ENCODE measurements around the gene TPPP2. TPM values are rescaled to one million over a fixed set of nuclear protein-coding genes. Genes with fewer than 3 reads are reported as not detected.

The TPPP2 gene
- total and polyA plus RNA-seq, 9 of the 15 experiments (the other 6 are each of a cell fraction or from before 2014, with no cell fraction given) = 0.18 TPM; not detected in 8

DNA sequence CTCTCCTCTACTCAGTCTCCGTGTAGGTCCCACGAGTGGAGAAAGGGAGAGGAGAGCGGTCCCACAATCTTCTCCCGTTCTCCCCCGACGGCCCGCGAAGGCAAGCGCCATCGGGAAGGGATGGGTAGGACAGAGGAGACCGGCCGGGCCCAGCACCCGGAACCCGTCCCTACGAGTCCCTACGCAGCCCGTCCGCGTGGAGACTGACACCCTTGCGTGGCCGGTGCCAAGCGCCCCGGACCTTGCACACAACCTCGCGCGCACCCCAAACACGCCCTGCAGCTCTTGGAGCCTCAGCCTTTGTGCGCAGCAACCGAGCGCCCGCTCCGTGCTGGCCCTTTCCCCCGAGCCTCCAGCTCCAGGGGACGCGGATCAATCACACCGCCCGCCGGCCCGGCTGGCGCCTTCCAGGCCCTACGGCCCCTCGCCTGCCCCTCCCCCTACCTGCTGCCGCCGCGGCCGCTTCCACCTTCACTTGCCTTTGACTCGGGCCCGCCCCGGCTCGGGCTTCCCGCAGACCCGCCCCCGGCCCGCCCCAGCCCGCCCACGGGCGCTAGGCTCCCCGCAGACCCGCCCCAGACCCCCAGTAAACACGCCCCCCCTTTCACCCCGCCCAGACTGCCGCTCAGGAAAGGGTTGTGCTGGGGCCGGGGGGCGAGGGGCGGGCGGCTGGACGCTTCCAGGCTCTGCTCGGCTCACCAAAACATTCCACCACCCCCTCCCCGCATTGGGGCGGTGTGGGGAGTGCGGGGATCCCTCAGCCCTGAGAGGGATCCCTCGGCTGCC lies 5.2 kb upstream of the TPPP2 start, which contains the start of gene NDRG2 (continued):
- TF ChIP-seq POLR2G (IDR thresholded peaks at IDR 0.05; ENCODE audit: low read depth, low read length) (peak; percentile 87), ZNF274 (IDR thresholded peaks at IDR 0.05; ENCODE audit: borderline replicate concordance, low read depth, low read length) (no peak), ZNF766 (CRISPR knock-in tag; conservative IDR thresholded peaks at IDR 0.05) (no peak), MYC (IDR thresholded peaks at IDR 0.05; ENCODE audit: low read depth, low read length) (peak; percentile 53; the same call in 1 of the 2 replicates), MYC (CRISPR knock-in tag; IDR thresholded peaks at IDR 0.05; ENCODE audit: borderline replicate concordance, low read depth) (no peak; the same call in 1 of the 2 replicates), E2F3 (CRISPR knock-in tag; IDR thresholded peaks at IDR 0.05) (no peak), SMAD4 (CRISPR knock-in tag; conservative IDR thresholded peaks at IDR 0.05) (peak; percentile 73), ZNF699 (CRISPR knock-in tag; IDR thresholded peaks at IDR 0.05; ENCODE audit: insufficient replicate concordance) (no peak), PTBP1 (IDR thresholded peaks at IDR 0.05; ENCODE audit: low read depth, low read length) (no peak), CHCHD3 (CRISPR knock-in tag; IDR thresholded peaks at IDR 0.05) (no peak), HDAC8 (tag; IDR thresholded peaks at IDR 0.05) (no peak), MEF2D (tag; conservative IDR thresholded peaks at IDR 0.05; ENCODE audit: low read depth) (no peak), STAT5B (CRISPR knock-in tag; IDR thresholded peaks at IDR 0.05) (no peak), ZBTB8A (IDR thresholded peaks at IDR 0.05; ENCODE audit: partially characterized antibody) (no peak), HNRNPUL1 (IDR thresholded peaks at IDR 0.05; ENCODE audit: low read length) (no peak), SAP30 (IDR thresholded peaks at IDR 0.05; ENCODE audit: borderline replicate concordance, insufficient read depth, low read depth, low read length, poor library complexity, severe bottlenecking) (peak; percentile 38), MTA1 (IDR thresholded peaks at IDR 0.05; ENCODE audit: borderline replicate concordance) (no peak)
- TF ChIP-seq, protein P1, sequence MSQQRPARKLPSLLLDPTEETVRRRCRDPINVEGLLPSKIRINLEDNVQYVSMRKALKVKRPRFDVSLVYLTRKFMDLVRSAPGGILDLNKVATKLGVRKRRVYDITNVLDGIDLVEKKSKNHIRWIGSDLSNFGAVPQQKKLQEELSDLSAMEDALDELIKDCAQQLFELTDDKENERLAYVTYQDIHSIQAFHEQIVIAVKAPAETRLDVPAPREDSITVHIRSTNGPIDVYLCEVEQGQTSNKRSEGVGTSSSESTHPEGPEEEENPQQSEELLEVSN (IDR thresholded peaks at IDR 0.05; ENCODE audit: borderline replicate concordance in 1 of 2, extremely low read depth in 1 of 2, insufficient read depth in 1 of 2, insufficient read length in 1 of 2, low read depth in 1 of 2, low read length in 1 of 2, poor library complexity in 1 of 2, severe bottlenecking in 1 of 2) = peak in 1 of 2 experiments; percentile 42
- TF ChIP-seq, protein P2, sequence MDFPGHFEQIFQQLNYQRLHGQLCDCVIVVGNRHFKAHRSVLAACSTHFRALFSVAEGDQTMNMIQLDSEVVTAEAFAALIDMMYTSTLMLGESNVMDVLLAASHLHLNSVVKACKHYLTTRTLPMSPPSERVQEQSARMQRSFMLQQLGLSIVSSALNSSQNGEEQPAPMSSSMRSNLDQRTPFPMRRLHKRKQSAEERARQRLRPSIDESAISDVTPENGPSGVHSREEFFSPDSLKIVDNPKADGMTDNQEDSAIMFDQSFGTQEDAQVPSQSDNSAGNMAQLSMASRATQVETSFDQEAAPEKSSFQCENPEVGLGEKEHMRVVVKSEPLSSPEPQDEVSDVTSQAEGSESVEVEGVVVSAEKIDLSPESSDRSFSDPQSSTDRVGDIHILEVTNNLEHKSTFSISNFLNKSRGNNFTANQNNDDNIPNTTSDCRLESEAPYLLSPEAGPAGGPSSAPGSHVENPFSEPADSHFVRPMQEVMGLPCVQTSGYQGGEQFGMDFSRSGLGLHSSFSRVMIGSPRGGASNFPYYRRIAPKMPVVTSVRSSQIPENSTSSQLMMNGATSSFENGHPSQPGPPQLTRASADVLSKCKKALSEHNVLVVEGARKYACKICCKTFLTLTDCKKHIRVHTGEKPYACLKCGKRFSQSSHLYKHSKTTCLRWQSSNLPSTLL (IDR thresholded peaks at IDR 0.05) = no peak
- TF ChIP-seq, protein P3, sequence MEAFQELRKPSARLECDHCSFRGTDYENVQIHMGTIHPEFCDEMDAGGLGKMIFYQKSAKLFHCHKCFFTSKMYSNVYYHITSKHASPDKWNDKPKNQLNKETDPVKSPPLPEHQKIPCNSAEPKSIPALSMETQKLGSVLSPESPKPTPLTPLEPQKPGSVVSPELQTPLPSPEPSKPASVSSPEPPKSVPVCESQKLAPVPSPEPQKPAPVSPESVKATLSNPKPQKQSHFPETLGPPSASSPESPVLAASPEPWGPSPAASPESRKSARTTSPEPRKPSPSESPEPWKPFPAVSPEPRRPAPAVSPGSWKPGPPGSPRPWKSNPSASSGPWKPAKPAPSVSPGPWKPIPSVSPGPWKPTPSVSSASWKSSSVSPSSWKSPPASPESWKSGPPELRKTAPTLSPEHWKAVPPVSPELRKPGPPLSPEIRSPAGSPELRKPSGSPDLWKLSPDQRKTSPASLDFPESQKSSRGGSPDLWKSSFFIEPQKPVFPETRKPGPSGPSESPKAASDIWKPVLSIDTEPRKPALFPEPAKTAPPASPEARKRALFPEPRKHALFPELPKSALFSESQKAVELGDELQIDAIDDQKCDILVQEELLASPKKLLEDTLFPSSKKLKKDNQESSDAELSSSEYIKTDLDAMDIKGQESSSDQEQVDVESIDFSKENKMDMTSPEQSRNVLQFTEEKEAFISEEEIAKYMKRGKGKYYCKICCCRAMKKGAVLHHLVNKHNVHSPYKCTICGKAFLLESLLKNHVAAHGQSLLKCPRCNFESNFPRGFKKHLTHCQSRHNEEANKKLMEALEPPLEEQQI (IDR thresholded peaks at IDR 0.05) = no peak
- TF ChIP-seq, protein P4, sequence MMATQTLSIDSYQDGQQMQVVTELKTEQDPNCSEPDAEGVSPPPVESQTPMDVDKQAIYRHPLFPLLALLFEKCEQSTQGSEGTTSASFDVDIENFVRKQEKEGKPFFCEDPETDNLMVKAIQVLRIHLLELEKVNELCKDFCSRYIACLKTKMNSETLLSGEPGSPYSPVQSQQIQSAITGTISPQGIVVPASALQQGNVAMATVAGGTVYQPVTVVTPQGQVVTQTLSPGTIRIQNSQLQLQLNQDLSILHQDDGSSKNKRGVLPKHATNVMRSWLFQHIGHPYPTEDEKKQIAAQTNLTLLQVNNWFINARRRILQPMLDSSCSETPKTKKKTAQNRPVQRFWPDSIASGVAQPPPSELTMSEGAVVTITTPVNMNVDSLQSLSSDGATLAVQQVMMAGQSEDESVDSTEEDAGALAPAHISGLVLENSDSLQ (IDR thresholded peaks at IDR 0.05) = 0 out of 2 replicates have a peak, but pooled peaks have one; percentile 9

Data from K562 (cell line).